ENCODE data around the gene ZACN.
A peak's percentile ranks its signal among the peaks of the same experiment; 100 is the strongest.
"Not testable (repeated sequence)": the region's sequence is repeated elsewhere in the genome, so short reads cannot be mapped to it uniquely, and the experiment has no call there.

Gene ZACN

GRCh38 chr17:76078860-76079534 lies at the start of gene ZACN:
Gene ZACN (plus strand): TSS chr17:76079182. CDS start chr17:76079265, 83 bp downstream.
- no peak for DNase-seq

GRCh38 chr17:76032073-76032779 lies 46.8 kb upstream of the ZACN start:
- DNase-seq: peak; percentile 91

GRCh38 chr17:76032780-76033108 lies 46.2 kb upstream of the ZACN start:
- DNase-seq: no peak

- no peak for DNase-seq
Measured at GRCh38 chr17:76033139-76033538, 45.8 kb upstream of the ZACN start.

- DNase-seq: no peak
Measured at GRCh38 chr17:76034428-76035350, 44.3 kb upstream of the ZACN start.

- no peak for DNase-seq
Measured at GRCh38 chr17:76036497-76037261, 42.3 kb upstream of the ZACN start.

GRCh38 chr17:76038050-76038449 lies 40.9 kb upstream of the ZACN start:
- DNase-seq: no peak

- DNase-seq: no peak
Measured at GRCh38 chr17:76039121-76039520, 39.9 kb upstream of the ZACN start.

GRCh38 chr17:76040376-76040775 lies 38.6 kb upstream of the ZACN start:
- no peak for DNase-seq

GRCh38 chr17:76042868-76043267 lies 36.1 kb upstream of the ZACN start:
- not testable (repeated sequence) for DNase-seq

- not testable (repeated sequence) for DNase-seq
Measured at GRCh38 chr17:76044475-76045007, 34.4 kb upstream of the ZACN start.

- no peak for DNase-seq
Measured at GRCh38 chr17:76046064-76046463, 32.9 kb upstream of the ZACN start.

GRCh38 chr17:76048025-76048605 lies 30.9 kb upstream of the ZACN start:
- DNase-seq: no peak

- no peak for DNase-seq
Measured at GRCh38 chr17:76048711-76049110, 30.3 kb upstream of the ZACN start.

- DNase-seq: no peak
Measured at GRCh38 chr17:76049239-76049638, 29.7 kb upstream of the ZACN start.

- no peak for DNase-seq
Measured at GRCh38 chr17:76049836-76050537, 29.0 kb upstream of the ZACN start.

- DNase-seq: no peak
Measured at GRCh38 chr17:76050538-76051467, 28.2 kb upstream of the ZACN start.

GRCh38 chr17:76051561-76051960 lies 27.4 kb upstream of the ZACN start:
- DNase-seq: no peak

GRCh38 chr17:76053246-76054111 lies 25.5 kb upstream of the ZACN start:
- DNase-seq: no peak

Data from COR-L47 (cell line).